GM21717 (cell line): ENCODE measurements around the gene STRADA.

Source experiments
- ATAC-seq: cut with Tn5 transposase; IDR thresholded peaks from one replicate; pipeline ENCODE4 v1.9.1; 2021; ENCODE audit warnings: mild to moderate bottlenecking, moderate library complexity; ENCODE audit not compliant: unreplicated experiment

Gene STRADA

DNA sequence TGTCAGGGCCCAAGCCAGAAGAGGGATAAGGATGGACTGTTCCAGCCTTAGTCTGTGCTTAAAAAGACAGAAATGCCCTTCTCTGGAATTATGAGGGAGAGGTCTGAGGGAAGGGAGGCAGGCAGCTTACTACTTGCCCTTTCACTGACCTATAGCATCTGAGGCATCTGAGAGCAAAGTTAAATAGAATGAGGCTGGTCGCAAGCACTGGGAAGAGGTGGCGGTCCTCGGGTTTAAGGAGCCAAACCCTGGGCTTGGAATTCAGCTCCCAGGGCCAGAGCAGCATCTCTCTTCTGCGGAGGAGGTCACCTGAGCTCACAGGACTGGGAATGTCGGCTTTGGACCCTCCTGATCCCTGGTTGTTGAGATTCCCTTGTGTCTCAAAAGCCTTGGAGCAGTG, 38.6 kb downstream of the STRADA start:
- no peak for ATAC-seq

DNA sequence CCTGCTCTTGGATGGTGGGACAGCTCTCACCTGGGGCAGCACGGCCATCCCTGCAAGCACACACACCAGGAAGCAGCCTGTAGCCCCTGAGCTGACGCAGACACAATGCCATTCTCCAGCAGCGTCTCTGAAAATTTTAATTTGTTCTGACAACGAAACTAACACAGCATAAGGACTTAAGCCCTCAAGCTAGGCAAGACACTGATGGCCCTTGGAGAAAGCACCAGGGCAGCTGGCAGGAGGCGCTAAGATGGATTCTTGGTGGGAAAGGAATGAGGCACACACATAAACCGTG, 38.9 kb downstream of the STRADA start:
- no peak for ATAC-seq

DNA sequence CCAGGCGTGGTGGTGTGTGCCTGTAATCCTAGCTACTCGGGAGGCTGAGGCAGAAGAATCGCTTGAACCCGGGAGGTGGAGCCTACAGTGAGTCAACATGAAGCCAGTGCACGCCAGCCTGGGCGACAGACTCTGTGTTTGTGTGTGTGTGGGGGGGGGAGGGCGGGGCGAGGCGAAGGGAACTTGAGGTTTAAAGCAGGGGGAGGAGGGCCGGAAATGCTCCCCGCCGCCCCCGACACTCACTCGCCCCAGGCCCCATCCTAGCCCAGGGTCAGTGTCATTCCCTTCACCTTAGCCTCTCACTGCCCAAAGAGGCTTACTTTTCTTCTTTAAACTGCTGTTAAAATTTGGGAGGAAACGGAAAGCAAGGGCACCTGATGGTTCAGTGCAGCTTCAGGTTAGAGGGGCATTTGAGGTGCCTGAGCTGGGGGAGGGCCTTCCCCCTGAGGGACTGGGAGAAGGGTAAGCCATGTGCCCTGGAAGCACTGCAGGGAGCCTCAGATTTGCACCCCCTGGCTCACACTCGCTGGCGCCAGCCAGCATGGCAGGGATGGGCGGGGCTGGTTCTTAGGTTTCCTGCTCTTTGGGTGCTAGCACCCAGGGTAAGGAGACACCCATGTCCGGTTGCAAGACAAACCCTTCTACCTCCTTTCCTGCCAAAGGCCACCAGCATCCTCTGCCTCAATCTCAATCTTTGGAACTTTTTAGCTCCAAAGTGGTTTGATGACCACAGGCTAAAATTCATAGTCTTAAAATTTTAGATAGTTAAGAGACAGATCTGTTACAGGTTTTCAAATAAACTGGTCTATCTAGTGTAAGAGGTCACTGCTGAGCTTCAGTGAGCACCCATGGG, 39.5 kb downstream of the STRADA start:
- no peak for ATAC-seq

DNA sequence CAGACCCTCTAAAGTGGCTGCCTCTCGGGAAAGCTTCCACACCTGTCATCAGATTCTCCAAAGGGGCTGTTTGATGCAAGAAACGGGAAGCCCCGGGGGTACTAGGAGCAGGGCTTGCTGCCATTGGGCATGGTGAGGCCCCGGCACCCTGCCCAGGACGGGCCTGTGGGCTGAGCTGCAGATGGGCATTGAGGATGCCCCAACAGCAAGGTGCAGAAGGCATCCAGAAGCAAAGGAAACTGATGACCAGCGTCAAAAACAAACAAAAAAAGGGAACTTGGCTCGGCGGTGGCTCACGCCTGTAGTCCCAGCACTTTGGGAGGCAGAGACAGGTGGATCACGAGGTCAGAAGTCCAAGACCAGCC, 40.2 kb downstream of the STRADA start:
- no peak for ATAC-seq

DNA sequence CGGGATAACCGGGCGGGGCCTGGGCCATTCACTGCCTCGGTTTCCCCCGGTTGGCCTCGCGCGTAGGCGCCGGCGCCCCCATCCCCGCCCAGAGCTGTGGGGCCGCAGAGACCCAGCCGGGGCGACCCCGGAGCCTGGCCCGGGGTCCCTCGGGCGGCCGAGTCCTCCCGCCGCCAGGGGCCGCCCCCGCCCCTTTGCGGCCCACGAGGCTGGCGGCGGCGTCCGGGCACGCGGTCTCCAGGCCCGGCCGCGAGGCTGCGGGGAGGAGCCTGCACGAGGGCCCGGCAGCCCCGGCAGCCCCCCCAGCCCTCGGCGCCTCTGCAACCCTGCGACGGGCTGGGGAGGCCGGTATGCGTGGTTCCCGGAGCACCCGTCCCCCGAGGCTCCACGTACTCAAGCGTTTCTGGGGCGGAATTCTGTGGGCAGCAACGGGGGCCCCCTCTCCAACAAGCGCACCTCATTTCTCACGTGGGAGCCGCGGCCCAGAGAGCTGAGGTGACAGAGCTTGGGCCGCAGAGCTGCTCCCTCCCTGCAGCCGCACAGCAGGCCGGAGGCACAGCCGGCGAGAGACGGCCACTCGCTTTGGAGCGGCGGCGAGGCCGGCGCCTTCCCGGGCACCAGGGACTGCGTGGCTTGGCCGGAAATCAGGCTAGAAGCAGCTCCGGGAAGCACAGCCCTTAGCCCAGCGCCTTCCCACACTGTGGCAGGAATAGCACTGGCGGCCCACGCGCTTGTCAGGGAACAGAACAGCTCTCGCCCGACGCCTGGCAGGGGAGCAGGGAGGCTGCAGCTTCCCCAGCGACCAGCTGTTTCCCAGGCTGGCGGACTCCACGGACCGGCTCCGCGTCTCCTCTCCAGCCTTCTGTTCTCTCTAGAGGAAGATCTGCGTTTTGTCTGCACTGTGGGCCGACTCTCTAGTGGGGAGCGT, 40.8 kb downstream of the STRADA start:
- ATAC-seq: no peak

DNA sequence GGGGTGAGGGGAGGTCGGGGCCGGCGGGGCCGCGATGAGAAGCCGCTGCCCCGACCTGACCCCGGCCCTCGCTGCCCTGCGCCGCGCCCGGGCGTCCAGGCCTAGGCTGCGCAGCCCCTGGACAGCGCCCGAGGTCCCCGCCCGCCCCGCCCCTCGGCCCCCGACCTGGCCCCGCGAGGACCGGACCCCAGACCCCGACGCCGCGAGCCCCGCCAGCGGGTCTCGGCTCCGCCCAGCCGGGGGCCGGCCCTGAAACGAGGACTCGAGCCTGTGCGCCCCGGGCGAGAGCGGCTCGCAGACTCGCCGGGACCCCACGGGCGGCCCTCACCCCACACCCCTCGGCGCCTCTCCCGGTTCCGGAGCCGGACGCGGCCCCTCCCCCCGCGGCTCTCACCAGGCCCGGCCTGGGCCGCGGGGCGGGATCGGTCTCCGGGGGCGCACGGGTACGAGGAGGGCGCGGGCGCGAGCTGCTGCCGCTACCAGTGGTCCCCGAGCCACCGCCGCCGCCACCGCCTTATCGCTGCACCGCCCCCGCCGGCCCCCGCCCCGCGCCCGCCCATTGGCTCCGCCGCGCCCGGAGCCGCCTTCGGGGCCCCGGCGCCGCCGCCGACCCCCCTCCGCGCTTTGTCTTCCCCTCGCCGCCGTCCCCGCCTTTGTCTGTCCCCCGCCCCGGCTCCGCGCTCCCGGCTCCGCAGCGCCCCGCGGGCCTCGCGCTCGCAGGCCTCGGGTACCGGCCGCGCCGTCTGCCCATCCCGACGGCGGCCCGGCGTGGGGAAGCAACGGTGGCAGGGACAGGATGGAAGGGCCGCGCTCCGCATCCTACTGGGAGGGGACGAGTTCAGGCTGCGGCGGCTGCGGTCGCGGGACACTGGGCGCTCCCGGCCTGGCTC, 41.7 kb downstream of the STRADA start, which contains the start of gene LIMD2:
TSS of gene LIMD2 (minus strand) at position 488 of the 890 bp plus-strand sequence. CDS start 827 bp downstream, outside the sequence.
- no peak for ATAC-seq

DNA sequence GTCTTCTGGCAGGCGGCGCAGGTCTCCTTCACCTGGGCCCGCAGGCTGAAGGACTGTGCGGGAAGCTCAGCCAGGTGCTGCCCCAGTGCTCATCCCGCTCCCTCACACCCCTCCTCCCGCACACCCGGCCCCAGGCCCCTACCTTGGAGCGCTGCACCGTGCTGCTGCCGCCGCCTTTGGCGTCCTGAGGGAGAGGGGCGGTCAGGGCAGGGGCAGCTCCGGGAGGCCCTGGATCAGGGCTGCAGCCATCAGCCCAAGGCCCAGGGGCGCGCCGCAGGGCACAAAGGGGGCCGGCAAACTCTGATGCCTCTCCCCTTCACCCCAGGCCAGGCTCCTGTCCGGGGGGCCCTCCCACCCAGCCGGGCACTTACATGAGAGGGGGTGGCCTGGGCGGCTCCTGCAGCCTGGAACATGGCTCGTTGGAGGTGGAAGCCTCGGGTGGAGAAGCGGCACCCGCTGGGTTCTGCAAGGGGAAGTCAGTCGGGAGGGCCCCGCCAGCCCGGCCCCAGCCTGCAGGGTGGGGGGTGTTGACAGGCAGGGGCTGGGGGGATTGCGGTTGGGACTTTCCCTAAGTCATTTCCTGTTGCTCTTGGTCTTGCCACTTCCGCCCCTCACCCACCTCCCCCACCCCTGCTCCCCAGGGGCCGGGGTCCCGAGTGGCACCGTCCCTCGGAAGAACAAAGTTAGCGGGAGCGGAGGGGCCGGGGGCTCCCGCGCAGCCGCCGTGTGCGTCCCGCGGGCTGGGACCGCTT, 42.5 kb downstream of the STRADA start:
- no peak for ATAC-seq

DNA sequence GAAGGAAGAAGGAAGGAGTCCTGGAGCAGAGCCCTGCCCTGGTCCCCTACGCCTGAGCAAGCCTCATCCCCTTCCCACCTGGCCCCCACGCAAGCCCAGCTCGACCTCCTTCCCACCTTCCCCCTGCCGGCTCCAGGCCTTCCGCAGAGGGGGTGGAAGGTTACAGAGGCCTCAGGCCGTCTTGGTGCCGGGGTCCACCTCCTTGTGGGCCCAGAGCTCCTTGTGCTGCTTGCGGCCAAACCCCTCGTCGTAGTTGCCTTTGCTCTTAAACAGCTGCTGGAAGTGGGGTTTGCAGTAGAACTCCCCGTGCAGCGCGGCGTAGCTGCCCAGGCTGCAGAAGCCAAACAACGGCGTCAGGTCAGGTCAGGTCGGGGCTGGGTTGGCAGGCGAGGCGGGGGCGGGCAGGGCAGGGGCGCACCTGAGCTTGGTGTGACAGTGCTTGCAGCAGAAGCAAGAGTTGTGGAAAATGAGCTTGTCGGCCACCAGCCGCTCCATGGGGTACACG, 43.2 kb downstream of the STRADA start:
- ATAC-seq: no peak

DNA sequence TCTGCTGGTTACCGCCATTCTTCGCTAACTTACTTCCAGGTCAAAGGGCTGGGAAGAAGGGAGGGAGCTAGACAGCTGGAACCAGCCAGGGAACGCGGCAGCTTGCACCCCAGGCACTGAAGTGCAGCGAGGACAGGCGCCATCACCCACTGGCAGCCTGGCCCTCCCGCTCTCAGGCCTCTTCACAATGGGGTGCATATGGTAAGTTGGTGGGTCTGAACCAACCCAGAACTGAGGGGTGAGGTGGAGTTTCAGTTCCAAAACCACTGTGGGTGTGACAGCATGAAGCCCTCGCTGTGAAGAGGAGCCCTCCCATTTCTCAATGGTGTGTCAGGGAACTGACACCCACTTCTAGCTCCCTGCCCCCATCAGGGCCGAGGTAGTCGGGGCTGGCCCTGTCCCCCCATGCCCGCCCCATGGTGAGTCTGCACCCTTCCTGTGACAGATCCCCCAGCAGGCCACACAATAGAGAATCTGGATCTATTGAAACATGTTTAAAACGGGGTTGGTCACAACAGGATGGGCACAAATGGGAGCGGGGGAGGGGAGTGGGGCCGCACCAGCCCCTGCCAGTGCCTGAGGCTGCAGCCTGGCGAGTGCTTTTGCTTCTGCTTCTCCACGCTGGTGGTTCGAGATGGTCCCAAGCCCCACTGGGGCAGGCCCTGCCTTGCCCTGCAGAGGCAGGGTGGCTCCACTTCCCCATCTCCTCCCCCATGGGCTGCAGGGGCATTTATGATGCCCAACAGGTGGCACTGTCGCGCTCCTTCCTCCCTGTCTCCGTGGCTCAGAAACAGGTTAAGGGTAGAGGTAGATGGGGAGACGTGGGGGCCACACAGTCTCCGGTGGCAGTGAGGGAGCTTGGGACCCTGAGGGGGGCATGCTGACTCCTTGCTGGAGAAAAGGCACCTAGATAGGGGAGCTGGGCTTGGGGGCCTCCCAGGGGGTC, 44.0 kb downstream of the STRADA start:
- peak; percentile 34 for ATAC-seq

DNA sequence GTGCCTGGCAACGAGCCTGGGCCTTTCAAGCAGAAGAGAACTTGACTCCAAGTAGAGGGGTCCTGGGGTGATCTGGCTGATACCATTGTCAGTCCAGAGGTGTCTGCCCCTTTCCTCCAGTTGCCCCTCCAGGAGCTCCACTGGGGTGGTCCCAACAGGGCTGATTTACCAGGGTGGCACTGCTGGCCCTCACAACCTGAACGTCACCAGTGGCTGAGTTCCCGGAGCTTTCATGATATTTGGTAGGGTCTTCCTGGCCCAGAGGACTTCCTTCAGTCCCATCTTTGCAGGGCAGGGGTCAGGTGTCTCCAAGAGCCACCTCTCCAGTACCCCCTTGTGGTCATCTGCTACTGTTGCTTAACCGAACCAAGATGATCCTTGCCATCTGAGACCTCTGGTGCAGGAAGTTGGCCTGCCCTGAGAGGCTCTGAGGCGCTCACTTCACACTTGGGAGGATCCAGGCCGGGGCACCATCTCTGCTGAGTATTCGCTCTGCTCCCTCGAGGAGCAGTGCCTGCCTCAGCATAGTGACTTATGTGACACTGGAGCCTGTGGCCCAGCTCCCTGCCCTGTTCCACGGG, 45.1 kb downstream of the STRADA start:
- ATAC-seq: no peak

DNA sequence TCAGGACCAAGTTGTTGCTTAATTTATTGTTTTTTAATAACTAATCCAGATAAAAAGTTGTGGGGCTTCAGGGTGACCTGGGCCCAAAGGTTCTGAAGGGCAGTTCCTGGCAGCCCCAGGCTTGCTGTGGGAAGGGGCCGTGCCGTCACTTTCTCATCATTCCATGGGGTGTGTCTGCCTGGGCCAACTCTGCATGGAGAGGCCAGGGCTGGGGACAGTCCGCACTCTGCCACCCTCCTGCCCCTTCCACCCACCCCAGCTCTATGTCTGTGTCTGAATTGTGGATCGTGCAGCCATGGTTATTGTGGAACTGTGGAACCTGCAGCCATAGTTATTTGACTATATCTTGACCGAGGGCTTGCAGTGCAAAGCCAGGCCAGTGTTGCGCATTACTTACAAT, 45.7 kb downstream of the STRADA start:
- no peak for ATAC-seq

DNA sequence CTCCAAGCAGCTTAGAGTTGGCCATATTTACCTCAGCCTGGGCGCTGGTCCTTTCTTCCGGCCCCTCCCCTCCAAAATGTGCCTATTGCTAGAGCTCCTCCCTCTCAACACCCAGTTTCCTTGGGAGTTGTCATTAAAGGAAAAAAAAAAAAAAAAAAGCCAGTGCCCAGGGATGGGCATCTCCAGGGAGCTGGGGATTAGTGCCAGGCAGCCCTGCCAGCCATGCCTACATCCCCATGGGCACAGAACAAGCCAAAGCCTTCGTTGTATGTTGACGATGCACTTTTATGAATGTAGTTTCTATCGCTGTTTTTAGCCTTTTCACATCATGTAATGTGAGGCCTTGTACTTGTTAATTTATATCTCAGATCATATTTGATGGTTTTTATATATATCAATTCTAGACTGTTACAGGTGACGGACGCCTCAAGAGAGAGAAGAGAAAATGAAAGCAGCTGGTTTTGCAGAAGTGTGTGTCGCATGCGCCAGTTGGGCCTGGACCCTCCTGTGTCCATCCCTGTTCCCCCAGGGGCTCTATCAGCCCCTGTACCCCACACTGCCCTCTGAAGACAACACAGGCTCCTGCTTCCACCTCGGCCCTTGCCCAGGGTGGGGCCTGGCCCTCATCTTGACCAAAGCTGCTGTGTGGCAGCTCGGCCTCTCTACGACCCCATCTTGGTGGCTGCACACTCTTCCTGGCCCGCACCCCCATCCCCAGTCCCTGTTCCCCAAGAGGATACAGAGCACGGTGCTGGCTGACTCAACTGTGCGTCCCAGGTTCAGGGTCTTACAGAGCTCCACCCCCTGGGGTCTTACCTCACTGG, 46.4 kb downstream of the STRADA start:
- no peak for ATAC-seq

DNA sequence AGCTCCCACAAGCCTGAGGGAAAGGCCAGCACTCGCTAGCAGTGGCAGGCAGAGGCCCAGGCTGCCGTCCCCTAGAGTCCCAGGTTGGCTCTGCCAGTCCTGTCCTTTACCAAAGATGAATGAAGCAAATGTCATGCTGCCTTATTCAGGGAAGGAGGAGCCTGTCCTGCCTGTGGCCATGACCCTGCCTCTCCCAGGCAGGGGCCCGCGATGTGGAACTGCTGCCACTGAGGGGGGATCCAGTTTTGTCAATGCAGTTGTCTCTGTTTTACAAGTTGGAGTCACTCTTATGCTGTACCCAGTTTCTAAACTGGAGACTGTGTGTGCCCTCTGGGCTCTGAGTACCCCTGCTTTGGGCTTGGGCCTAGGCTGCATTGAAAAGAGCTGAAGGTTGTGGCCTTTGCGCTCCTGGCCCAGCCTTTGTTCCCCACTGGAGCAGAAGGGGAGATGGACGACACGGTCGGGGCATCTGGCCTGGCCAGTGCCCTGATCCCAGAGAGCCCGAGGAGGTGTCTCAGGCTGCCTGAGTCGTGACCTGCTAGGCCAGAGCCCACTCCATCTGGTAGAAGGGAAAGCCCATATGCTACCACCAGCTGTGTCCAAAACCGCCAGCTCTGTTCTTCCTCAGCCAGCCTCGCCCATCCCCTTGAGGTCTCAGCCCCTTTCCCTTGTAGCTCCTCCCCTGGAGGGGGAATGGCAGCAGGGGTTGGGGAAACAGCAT, 47.2 kb downstream of the STRADA start:
- ATAC-seq: no peak

DNA sequence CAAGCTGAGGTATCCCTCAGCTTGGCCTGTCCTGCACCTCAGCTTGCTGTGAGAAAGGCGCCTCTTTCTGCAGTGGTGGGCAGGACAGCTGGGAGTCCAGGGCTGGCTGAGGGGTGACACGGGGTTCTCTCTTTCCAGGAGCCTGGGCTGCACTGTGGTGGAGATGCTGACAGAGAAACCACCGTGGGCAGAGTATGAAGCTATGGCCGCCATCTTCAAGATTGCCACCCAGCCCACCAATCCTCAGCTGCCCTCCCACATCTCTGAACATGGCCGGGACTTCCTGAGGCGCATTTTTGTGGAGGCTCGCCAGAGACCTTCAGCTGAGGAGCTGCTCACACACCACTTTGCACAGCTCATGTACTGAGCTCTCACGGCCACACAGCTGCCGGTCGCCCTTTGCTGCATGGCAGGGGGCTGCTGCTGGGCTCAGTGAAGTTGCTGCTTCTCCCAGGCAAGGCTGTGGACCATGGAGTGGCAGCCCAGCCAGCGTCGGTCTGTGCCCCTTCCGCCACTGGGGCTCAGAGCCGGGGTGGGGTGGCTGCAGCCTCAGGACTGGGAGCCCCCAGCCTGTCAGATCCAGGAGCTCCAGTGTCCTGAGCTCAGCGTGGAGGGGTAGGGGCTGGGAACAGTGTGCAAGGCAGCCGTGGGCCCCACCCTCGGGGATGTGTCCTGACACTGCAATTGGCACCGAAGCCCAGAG, 48.0 kb downstream of the STRADA start:
- no peak for ATAC-seq

DNA sequence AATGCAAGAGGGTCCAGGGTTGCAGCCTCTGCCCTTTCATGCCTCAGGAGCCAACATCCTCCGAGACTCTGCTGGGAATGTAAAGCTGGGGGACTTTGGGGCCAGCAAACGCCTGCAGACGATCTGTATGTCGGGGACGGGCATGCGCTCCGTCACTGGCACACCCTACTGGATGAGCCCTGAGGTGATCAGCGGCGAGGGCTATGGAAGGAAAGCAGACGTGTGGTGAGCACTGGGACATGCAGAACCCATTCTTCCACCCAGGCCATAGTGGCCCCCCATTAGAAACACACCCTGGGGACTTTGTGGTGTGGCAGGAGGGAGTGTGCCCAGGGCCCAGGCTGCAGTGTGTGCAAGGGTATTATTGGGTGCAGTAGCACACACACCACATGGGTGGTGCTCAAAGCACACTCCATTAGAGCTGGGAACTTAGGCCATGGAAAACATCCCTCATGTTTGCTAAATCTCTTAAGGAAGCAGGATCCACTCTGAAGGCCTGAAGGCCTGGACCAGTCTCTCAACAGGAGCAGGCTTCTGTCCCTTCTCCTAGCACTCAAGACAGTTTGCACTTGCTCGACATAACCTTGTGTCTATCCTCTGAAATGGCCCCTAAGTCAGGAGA, 49.3 kb downstream of the STRADA start:
- ATAC-seq: no peak

DNA sequence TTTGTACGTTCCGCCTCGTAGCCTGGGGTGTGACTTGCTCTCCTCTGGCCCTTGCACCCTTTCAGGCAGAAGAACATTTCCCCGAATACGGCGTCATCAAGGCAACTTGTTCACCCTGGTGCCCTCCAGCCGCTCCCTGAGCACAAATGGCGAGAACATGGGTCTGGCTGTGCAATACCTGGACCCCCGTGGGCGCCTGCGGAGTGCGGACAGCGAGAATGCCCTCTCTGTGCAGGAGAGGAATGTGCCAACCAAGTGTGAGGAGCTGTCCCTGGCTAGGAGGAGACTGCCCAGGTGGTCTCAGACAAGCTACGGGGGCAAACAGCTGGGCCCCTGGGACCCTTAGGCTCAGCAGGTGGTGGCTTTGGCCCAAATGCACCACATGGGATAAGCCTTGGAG, 52.1 kb downstream of the STRADA start:
- ATAC-seq: no peak
